ENCODE measurements around the gene ELF2. TPM values are rescaled to one million over a fixed set of nuclear protein-coding genes. Genes with fewer than 3 reads are reported as not detected.

The ELF2 gene
- total and polyA plus RNA-seq, 2 of the 8 experiments (the other 6 are each of a cell fraction or from before 2014, with no cell fraction given) = 21.1 to 44.3 TPM

GRCh38 chr4:139223682-139224317 lies 46.8 kb upstream of the ELF2 start (continued):
- TF ChIP-seq USF2 (IDR thresholded peaks at IDR 0.05; ENCODE audit: low read length) (no peak), ATF2 (IDR thresholded peaks at IDR 0.05; ENCODE audit: low read length) (no peak), ZNF274 (IDR thresholded peaks at IDR 0.05; ENCODE audit: borderline replicate concordance, extremely low read depth, low read length) (no peak)
